GM18511 (cell line): ENCODE results near the gene ACADS.

ENCODE experiments used
- ATAC-seq: cut with Tn5 transposase; IDR thresholded peaks from one replicate; pipeline ENCODE4 v1.9.1; 2021; ENCODE audit warnings: mild to moderate bottlenecking, moderate library complexity; ENCODE audit not compliant: unreplicated experiment

The ACADS gene

GRCh38 chr12:120751389-120751788, 25.8 kb downstream of the ACADS start:
- ATAC-seq: no peak

GRCh38 chr12:120754792-120755191, 29.2 kb downstream of the ACADS start:
- ATAC-seq: no peak

GRCh38 chr12:120755269-120755668, 29.6 kb downstream of the ACADS start:
- ATAC-seq: no peak

GRCh38 chr12:120757226-120757742, 31.7 kb downstream of the ACADS start:
- no peak for ATAC-seq

DNA sequence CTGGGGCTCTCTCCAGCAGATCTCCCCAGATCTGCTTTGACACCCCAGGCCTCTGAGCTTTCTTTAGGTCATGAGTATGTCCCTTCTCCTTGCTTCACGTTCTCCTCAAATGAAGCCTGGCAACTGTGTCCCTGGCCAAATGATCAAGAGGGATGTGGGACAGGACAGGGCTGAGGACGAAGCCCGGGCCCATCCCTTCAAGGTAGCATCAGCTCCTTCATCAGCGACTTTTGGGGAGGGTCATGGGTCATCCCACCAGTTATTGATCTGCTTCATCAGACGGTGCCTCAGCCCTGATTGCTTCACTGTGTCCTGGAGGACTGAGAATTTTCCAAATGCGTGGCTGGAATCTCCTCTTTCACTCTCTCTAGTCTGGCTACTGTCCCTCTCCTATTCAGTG, 32.3 kb downstream of the ACADS start:
- no peak for ATAC-seq

DNA sequence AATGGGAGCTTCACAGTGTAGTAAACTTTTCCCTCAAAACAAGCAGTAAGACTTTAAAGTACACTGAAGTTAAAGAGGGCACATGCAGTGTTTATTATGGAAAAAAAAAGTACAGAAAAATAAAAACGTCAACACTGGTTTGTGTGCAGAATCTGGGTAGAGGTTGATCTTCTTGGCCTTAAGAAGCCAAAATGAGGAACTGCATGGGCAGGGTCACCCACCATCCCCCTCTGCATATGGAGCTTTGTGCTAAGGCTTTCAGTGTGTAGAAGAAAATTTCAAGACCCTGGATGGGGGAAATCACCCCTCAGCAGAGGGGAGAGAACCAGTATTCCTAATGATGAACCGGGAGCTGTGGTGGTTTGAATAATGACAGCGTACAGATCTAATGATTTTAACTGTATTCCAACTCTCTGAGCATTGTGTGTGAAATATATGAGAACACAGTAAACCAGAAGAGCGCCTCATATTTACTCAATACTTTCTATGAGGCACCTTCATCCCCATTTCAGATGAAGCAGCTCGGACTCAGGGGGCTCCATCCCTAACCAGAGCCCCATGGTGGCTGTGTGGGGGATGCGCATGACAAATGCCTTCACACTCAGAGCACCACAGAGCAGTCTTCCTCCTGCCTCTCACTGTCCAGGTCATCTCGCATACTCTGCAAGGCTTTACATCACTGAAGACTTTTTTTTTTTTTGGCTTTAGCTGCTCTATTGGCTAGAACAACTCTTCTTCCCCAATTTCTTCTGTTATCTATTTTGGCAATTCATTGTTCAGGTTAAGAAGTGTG, 33.4 kb downstream of the ACADS start:
- no peak for ATAC-seq

- ATAC-seq: no peak
Measured at GRCh38 chr12:120759591-120760348, 34.1 kb downstream of the ACADS start.

DNA sequence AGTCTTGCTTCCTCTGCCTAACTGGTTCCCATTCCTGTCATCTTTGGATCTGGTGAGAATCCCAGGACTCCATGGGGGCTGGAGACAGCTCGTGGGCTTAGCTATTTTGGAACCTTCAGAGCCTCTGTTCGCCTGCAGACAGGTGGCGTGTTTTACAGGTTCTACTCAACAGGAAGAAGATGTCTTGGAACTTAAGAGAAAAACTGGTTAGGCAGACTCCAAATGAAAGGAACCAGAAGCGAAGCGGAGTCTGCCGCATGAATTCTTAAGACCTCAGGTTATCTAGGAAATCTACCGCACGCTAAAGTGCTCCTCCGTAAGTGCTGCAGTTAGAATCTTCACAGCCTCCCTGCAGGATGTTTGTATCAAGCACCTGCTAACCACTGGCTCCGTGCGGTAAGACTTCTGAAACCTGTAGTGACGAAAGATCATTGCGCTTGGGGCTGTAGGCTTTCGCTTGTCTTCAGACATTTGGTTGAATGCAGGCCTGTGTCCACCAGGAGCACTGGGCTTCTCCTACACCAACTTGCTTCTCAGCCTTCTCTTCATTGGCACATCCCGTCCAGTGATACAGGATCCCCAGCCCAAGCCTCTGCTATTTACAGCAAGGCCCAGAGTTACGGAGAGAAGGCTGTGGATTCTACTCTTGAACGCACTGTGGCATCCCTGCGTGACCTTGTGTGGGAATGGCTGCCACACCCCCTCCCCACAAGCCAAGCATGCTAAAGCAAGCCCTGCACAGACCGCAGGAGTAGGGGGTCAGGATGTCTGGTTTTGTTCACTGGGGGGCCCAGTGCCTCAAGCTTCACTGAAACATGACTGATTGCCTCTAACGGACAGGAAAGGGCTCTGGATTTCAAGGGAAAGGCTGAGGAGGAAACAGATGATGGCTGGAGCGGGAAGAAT, 35.0 kb downstream of the ACADS start:
- no peak for ATAC-seq

DNA sequence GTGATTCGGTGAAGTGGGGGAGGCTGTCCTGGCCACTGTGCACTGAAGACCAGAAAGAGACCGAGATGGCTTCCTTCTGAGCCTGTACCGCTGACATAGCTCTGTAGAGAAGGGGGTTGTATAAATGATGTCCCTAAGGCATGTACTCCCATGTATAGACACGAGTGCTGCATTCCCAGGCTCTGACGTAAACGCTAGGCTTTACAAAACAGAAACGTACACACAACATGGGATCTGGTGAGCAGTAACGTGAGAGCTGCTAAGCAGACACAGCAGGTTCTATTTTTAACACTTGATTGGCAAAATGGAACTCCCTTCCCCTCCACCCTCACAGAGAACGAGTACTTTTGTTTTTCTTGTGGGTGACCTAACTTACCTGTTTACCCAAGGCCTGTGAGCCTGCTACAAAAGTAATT, 35.9 kb downstream of the ACADS start:
- ATAC-seq: no peak

DNA sequence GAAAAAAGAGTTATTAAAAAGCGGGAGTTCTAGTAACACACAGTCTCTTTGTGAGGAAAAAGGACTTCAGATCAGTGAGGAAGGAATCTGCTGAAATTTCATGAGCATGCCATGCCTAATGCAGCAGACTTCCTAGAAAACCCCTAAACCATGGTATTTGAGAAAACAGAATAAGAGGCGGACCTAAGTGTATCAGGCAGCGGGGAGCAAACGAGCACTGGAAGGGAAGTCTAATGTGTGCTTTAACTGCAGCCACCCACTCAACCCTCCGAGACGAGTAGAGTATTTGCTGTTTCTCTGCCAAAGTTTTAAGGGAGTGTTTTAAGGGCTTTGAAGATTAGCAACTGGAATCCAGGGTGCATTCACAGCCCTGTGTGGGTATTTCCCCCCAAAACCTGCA, 36.5 kb downstream of the ACADS start:
- ATAC-seq: no peak

GRCh38 chr12:120763250-120763649, 37.6 kb downstream of the ACADS start:
- ATAC-seq: no peak

GRCh38 chr12:120764816-120765215, 39.2 kb downstream of the ACADS start:
- ATAC-seq: no peak

DNA sequence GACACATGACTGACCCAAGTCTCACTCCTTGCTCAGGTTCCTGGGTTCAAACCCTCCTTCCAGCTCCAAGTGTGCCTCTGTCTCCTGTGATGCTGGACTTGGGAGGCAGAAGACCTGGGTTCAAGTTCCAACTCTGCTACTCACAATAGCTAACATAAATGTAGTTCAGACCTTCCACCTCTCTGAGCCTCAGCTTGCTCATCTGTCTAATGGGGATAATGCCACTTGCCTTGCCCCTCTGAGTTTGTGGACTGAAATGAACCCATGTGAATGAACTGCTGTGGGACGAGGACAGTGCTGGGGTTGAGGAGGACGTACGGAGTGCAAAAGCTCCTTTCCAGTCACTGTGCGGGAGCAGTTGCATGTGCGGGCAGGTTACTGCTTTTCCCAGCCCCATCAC, 40.9 kb downstream of the ACADS start:
- ATAC-seq: no peak

DNA sequence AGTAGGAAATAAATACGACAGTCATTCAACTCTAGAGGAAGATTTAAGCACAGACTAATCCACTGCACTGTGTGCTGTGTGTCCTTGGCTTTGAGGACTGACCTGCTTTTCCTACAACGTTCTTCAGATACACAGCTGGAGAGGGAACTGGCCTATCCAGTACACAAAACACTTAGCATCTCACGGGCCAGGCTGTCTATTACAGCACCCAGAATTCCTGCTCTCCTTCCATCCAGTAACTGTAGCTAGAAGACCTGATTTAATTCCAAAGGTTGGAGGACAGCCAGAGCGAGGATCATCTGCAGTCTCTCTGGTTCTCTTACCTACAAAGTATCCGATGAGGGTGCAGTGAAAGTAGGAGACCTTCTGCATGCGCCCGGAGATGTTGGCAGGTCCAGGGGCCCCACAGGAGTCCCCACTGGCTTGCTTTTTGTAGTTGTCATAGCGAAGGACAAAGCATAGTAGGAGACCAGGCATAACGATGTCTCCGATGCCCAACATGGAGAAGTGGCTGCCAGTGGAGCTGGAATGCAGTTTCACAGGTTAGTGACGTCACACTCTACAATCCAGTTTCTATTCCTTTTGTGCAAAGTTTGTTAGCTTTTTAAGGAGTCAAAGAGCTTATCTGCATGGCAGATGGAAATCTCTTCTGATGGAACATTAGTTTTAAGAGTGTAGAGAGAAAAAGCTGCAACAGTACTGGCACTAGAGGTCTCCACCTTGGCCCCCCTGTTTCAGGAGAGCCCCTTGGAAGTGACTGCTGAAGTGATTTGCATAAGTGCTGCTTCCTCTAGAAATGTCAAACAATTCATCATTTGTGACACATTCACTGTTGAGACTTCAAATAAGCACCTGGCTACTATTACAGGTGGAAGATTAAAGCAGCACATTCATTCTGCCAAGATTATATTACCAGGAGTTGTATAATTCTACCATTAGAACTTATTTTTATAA, 41.7 kb downstream of the ACADS start:
- no peak for ATAC-seq

- no peak for ATAC-seq
Measured at GRCh38 chr12:120771097-120771496, 45.5 kb downstream of the ACADS start.

GRCh38 chr12:120774169-120774916, 48.7 kb downstream of the ACADS start:
- no peak for ATAC-seq

DNA sequence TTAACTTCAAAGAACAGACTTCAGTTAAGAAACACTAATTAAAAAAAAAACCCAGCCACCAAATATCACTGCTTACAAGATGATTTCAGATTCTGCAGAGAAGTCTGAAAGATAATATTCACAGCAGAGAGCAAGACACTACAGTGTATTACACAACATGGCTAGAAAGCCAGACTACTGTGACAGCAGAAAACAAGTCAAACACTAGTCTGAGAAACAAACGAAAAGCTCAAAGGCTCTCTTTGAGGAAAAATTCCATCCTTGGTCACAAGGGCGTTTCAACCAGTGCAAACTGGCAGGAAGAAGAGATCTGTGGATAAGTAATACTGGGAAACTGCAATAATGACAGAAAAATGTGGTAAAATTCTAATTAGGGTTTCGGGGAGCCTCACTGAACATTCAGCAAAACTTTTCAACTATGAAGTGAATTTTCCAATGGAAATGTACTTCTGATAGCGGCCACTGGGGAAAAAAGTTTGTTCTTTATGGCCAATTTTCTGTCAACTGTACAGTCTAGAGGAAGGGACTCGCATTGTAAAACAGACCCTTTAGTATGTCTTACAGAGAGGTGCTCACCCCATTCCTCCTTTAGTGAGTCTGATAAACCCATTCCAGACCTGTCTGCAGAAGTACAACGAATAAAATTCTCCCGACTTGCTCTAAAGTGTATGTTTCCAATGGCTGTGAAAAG, 50.4 kb downstream of the ACADS start:
- no peak for ATAC-seq

- no peak for ATAC-seq
Measured at GRCh38 chr12:120783197-120783596, 57.6 kb downstream of the ACADS start.

GRCh38 chr12:120784804-120785203, 59.2 kb downstream of the ACADS start:
- ATAC-seq: no peak
